ENCODE data around the gene LAMP1.

The LAMP1 gene

GRCh38 chr13:113293686-113294085 is 3.4 kb upstream of the LAMP1 start:
- CTCF ChIA-PET, result no interaction called here
- H3K27ac ChIP-seq, result no peak overlapping the region
- TF ChIP-seq, protein P1, sequence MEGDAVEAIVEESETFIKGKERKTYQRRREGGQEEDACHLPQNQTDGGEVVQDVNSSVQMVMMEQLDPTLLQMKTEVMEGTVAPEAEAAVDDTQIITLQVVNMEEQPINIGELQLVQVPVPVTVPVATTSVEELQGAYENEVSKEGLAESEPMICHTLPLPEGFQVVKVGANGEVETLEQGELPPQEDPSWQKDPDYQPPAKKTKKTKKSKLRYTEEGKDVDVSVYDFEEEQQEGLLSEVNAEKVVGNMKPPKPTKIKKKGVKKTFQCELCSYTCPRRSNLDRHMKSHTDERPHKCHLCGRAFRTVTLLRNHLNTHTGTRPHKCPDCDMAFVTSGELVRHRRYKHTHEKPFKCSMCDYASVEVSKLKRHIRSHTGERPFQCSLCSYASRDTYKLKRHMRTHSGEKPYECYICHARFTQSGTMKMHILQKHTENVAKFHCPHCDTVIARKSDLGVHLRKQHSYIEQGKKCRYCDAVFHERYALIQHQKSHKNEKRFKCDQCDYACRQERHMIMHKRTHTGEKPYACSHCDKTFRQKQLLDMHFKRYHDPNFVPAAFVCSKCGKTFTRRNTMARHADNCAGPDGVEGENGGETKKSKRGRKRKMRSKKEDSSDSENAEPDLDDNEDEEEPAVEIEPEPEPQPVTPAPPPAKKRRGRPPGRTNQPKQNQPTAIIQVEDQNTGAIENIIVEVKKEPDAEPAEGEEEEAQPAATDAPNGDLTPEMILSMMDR (conservative IDR thresholded peaks at IDR 0.05; ENCODE audit: low read depth), result no peak
- DNase-seq (ENCODE audit: low spot score), result no peak
- POLR2A ChIA-PET (ENCODE audit: low non-redundant PET), result interaction anchor here (0.6 kb wide), 1 partner anchor 14 kb away, joined by 3 read pairs; no protein-coding TSS in a partner anchor

DNA sequence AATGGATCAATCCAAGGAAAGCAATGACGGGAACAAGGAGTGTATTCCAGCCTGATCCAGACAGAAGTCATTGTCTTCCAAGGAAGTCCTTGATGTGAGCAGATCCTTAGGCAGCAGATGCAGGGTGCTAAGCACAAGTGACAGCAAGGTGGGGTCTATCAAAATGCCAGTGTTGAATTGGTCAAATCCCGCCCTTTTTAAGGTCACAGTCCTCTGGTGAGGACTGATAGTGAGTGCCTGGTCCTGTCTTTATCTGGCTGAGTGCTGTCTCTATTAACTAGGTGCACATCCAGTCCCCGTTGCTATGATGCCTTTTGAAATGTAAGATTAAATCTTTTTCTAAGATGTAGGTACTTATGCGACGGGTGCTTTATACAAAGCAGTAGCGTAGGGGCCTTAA is 1.3 kb upstream of the LAMP1 start:
- ChIA-PET CTCF (no interaction called here), POLR2A (ENCODE audit: low non-redundant PET) (no interaction called here)
- TF ChIP-seq, protein P1 (conservative IDR thresholded peaks at IDR 0.05; ENCODE audit: low read depth), result no peak
- H3K27ac ChIP-seq, result no peak overlapping the region
- DNase-seq (ENCODE audit: low spot score), result no peak

DNA sequence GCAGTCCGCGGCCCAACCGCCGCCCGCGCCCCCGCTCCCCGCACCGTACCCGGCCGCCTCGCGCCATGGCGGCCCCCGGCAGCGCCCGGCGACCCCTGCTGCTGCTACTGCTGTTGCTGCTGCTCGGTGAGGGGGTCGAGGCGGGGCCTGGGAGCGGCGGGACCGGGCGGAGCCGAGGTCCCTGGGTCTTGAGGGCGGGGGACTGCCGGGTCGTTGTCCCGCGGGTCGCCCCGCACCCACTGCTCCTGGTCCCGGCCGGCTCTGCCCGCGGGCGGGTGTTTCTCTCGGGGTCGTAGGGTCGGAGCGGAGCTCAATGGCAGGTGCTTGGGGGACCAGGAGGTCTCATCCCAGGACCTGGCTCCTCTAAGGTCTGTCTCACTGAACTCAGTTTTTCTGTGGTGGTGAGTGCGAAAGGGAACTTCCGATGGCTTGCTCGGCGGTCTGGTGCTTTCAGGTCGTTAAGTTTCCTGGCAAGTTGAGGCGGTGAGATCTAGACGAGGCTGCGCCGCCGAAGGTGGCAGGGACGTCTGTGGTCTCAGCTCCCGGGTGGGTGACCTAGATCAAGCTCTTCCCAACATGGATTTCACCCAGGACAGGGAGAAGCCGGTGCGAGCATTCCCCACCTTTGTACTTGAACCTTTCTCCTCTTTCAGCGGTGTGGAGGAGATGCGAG is 467 bp downstream of the LAMP1 start:
- no peak for DNase-seq (ENCODE audit: low spot score)
- CTCF ChIA-PET, result interaction anchor here (0.8 kb wide), 1 partner anchor 35 kb away, joined by 3 read pairs; no protein-coding TSS in a partner anchor
- TF ChIP-seq, protein P1 (conservative IDR thresholded peaks at IDR 0.05; ENCODE audit: low read depth), result no peak
- POLR2A ChIA-PET (ENCODE audit: low non-redundant PET), result no interaction called here
- H3K27ac ChIP-seq, result peak overlapping the region; percentile 82

DNA sequence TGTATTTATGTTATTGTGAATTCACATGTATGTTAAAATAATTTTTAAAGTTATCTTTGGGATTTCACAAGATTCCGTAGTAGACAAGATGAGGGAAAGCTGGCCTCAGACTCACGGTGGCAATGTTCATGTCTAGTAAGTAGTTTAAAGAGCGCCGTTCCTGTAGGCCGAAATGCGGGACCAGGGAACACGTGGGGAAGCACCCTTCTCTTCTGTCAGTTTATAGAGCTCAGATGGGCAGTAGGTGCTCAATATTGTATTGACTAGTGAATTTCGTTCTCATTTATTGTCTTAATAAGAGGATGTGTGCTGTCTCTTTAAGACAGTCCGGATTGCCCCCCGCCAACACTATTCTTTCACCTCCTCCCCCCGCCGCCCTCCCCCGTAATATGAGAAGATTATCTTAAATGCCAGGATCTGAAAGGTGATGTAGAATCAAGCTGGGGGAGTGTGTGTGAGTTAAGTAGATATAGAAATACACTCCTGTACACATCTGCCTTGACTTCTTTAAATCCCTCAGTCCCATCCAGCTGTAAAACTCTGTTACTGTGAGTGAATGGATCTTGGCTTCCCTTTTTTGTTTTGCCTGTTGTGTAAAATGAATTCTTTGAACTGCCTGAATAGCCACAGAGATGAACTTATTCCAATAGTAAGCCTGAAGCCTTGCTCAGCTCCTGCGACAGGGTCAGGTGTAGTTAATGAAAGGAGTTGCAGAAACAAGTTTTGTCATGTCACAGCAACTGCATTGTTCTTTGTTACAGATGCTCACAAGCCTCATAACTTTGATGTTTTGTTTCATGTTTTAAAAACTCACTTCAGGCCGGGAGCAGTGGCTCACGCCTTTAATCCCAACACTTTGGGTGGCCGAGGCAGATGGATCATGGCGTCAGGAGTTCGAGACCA is 1.3 kb downstream of the LAMP1 start:
- TF ChIP-seq, protein P1 (conservative IDR thresholded peaks at IDR 0.05; ENCODE audit: low read depth), result no peak
- ChIA-PET POLR2A (ENCODE audit: low non-redundant PET) (no interaction called here), CTCF (no interaction called here)
- H3K27ac ChIP-seq, result peak overlapping the region; percentile 82
- DNase-seq (ENCODE audit: low spot score), result no peak

DNA sequence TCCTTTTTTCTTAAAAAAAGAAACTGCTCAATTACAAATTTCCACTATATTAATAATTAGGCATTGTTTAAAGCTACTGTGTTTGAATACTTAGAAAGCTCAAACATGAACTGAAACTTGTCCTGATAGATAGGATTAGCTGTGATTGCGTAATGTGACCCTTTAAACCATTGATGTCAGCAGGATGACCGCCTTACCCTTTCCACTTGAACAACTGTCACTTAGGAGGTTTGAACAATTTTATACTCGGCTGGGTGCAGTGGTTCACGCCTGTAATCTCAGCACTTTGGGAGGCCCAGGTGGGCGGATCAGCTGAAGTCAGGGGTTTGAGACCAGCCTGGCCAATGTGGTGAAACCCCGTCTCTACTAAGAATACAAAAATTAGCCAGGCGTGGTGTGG is 2.9 kb downstream of the LAMP1 start:
- ChIA-PET POLR2A (ENCODE audit: low non-redundant PET) (no interaction called here), CTCF (interaction anchor here (0.7 kb wide), 1 partner anchor 19 kb away, joined by 3 read pairs; no protein-coding TSS in a partner anchor)
- TF ChIP-seq, protein P1 (conservative IDR thresholded peaks at IDR 0.05; ENCODE audit: low read depth), result no peak
- no peak overlapping the region for H3K27ac ChIP-seq
- no peak for DNase-seq (ENCODE audit: low spot score)

DNA sequence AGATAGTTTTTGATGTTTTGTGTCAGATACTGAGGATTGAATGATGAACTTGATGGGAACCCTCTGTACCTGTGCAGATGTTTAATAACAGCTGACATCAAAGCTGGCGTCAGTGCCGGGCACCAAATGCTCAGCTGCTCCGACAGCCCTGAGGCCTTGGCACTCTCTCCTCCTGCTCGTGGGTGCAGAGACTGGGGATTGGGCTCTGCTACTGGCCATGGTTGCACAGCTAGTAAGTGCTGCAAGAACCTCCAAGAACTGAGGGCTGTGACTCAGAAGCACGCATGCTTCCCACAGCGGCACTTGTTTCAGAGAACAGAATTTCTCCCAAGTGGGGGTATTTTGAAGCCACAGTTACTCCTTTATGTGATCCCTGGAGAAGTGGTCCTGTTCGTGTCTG is 5.9 kb downstream of the LAMP1 start:
- ChIA-PET POLR2A (ENCODE audit: low non-redundant PET) (no interaction called here), CTCF (interaction anchor here (0.8 kb wide), 1 partner anchor 14 kb away, joined by 4 read pairs; no protein-coding TSS in a partner anchor)
- H3K27ac ChIP-seq, result no peak overlapping the region
- TF ChIP-seq, protein P1 (conservative IDR thresholded peaks at IDR 0.05; ENCODE audit: low read depth), result no peak
- DNase-seq (ENCODE audit: low spot score), result no peak
